Measurements from ENCODE around the gene PCED1B.

PCED1B gene

GRCh38 chr12:47236109-47236714 lies 156.8 kb downstream of the PCED1B start:
- no peak overlapping the region for H3K14ac ChIP-seq (ENCODE audit: low read length)
- peak in 1 of 2 donors; percentile 27 for DNase-seq
- peaks cover 4% of the 10 kb centered on the region for H3K9me3 ChIP-seq (ENCODE audit: insufficient read depth, low read depth, low read length)
- H3K4ac ChIP-seq (ENCODE audit: low read depth, low read length): no peak overlapping the region
- H3K4me3 ChIP-seq (ENCODE audit: low read depth, low read length): no peak overlapping the region
- no peak overlapping the region for H3K9ac ChIP-seq (ENCODE audit: low read length)
- no CpG with 5 or more reads among the region's 13 CpGs for WGBS (ENCODE audit: extremely low coverage, insufficient coverage, insufficient read length)
- H3K18ac ChIP-seq (ENCODE audit: low read length): no peak overlapping the region
- H4K91ac ChIP-seq (ENCODE audit: low read depth, low read length): peak overlapping the region; percentile 50
- peaks cover 4 to 10% of the 10 kb centered on the region in 2 experiments for H3K4me1 ChIP-seq (ENCODE audit: control insufficient read depth in 1 of 2, insufficient read depth in 2 of 2, low read length in 2 of 2)
- no peaks in the 10 kb centered on the region for H3K79me1 ChIP-seq (ENCODE audit: low read length)
- H2BK12ac ChIP-seq (ENCODE audit: low read length): peak overlapping the region; percentile 17
- H4K8ac ChIP-seq (ENCODE audit: low read depth, low read length): no peak overlapping the region
- H3K23ac ChIP-seq (ENCODE audit: low read length): no peak overlapping the region
- no peak overlapping the region for H3K27ac ChIP-seq (ENCODE audit: low read depth, low read length)
- H3K4me2 ChIP-seq (ENCODE audit: low read length): no peak overlapping the region
- H2BK5ac ChIP-seq (ENCODE audit: low read depth, low read length, poor library complexity): no peak overlapping the region
- H3K27me3 ChIP-seq (ENCODE audit: insufficient read depth, low read length): no peaks in the 10 kb centered on the region
- peaks cover 0 to 4% of the 10 kb centered on the region in 2 experiments for H3K36me3 ChIP-seq (ENCODE audit: control insufficient read depth in 1 of 2, insufficient read depth in 2 of 2, low read length in 2 of 2)
- no peak overlapping the region for H2AFZ ChIP-seq (ENCODE audit: insufficient read depth, low read length, poor library complexity)
- no peak overlapping the region for H4K12ac ChIP-seq (ENCODE audit: low read depth, low read length)
- H2BK120ac ChIP-seq (ENCODE audit: insufficient read depth, low read length, poor library complexity): no peak overlapping the region
- H3K79me2 ChIP-seq (ENCODE audit: control insufficient read depth, insufficient read depth, low read length, poor library complexity): no peaks in the 10 kb centered on the region
- no peak overlapping the region for H2AK5ac ChIP-seq (ENCODE audit: low read length)

- peaks cover 0 to 4% of the 10 kb centered on the region in 2 experiments for H3K36me3 ChIP-seq (ENCODE audit: control insufficient read depth in 1 of 2, insufficient read depth in 2 of 2, low read length in 2 of 2)
- no peak overlapping the region for H4K91ac ChIP-seq (ENCODE audit: low read depth, low read length)
- H3K9ac ChIP-seq (ENCODE audit: low read length): no peak overlapping the region
- no peak overlapping the region for H3K4me3 ChIP-seq (ENCODE audit: low read depth, low read length)
- H2AFZ ChIP-seq (ENCODE audit: insufficient read depth, low read length, poor library complexity): no peak overlapping the region
- no peak overlapping the region for H4K12ac ChIP-seq (ENCODE audit: low read depth, low read length)
- DNase-seq: no peak
- H3K4me1 ChIP-seq (ENCODE audit: control insufficient read depth in 1 of 2, insufficient read depth in 2 of 2, low read length in 2 of 2): peaks cover 4 to 15% of the 10 kb centered on the region in 2 experiments
- no peak overlapping the region for H3K27ac ChIP-seq (ENCODE audit: low read depth, low read length)
- H3K23ac ChIP-seq (ENCODE audit: low read length): no peak overlapping the region
- H2BK12ac ChIP-seq (ENCODE audit: low read length): no peak overlapping the region
- H3K79me2 ChIP-seq (ENCODE audit: control insufficient read depth, insufficient read depth, low read length, poor library complexity): no peaks in the 10 kb centered on the region
- H2BK120ac ChIP-seq (ENCODE audit: insufficient read depth, low read length, poor library complexity): no peak overlapping the region
- H3K27me3 ChIP-seq (ENCODE audit: insufficient read depth, low read length): no peaks in the 10 kb centered on the region
- WGBS (ENCODE audit: extremely low coverage, insufficient coverage, insufficient read length): no CpG with 5 or more reads among the region's 1 CpG
- H2AK5ac ChIP-seq (ENCODE audit: low read length): no peak overlapping the region
- H3K18ac ChIP-seq (ENCODE audit: low read length): no peak overlapping the region
- H3K14ac ChIP-seq (ENCODE audit: low read length): no peak overlapping the region
- no peak overlapping the region for H3K4me2 ChIP-seq (ENCODE audit: low read length)
- peaks cover 3% of the 10 kb centered on the region for H3K79me1 ChIP-seq (ENCODE audit: low read length)
- no peak overlapping the region for H2BK5ac ChIP-seq (ENCODE audit: low read depth, low read length, poor library complexity)
- H3K4ac ChIP-seq (ENCODE audit: low read depth, low read length): no peak overlapping the region
- peaks cover 4% of the 10 kb centered on the region for H3K9me3 ChIP-seq (ENCODE audit: insufficient read depth, low read depth, low read length)
- no peak overlapping the region for H4K8ac ChIP-seq (ENCODE audit: low read depth, low read length)
These were observed 158.4 kb downstream of the PCED1B start for GRCh38 chr12:47237751-47238211.

GRCh38 chr12:47238669-47239114 lies 159.3 kb downstream of the PCED1B start:
- H3K4me1 ChIP-seq (ENCODE audit: control insufficient read depth in 1 of 2, insufficient read depth in 2 of 2, low read length in 2 of 2): peaks cover 4 to 15% of the 10 kb centered on the region in 2 experiments
- H3K36me3 ChIP-seq (ENCODE audit: control insufficient read depth in 1 of 2, insufficient read depth in 2 of 2, low read length in 2 of 2): peaks cover 0 to 4% of the 10 kb centered on the region in 2 experiments
- no peak overlapping the region for H2BK5ac ChIP-seq (ENCODE audit: low read depth, low read length, poor library complexity)
- no peak overlapping the region for H2BK12ac ChIP-seq (ENCODE audit: low read length)
- no peak overlapping the region for H4K12ac ChIP-seq (ENCODE audit: low read depth, low read length)
- H3K4me3 ChIP-seq (ENCODE audit: low read depth, low read length): no peak overlapping the region
- no peak overlapping the region for H3K14ac ChIP-seq (ENCODE audit: low read length)
- no peak overlapping the region for H3K4ac ChIP-seq (ENCODE audit: low read depth, low read length)
- H3K79me2 ChIP-seq (ENCODE audit: control insufficient read depth, insufficient read depth, low read length, poor library complexity): no peaks in the 10 kb centered on the region
- peaks cover 4% of the 10 kb centered on the region for H3K9me3 ChIP-seq (ENCODE audit: insufficient read depth, low read depth, low read length)
- H3K79me1 ChIP-seq (ENCODE audit: low read length): peaks cover 3% of the 10 kb centered on the region
- H3K9ac ChIP-seq (ENCODE audit: low read length): no peak overlapping the region
- H3K27me3 ChIP-seq (ENCODE audit: insufficient read depth, low read length): no peaks in the 10 kb centered on the region
- H4K91ac ChIP-seq (ENCODE audit: low read depth, low read length): no peak overlapping the region
- H2BK120ac ChIP-seq (ENCODE audit: insufficient read depth, low read length, poor library complexity): no peak overlapping the region
- no peak overlapping the region for H3K23ac ChIP-seq (ENCODE audit: low read length)
- H3K18ac ChIP-seq (ENCODE audit: low read length): no peak overlapping the region
- H4K8ac ChIP-seq (ENCODE audit: low read depth, low read length): no peak overlapping the region
- no peak overlapping the region for H2AK5ac ChIP-seq (ENCODE audit: low read length)
- H3K27ac ChIP-seq (ENCODE audit: low read depth, low read length): no peak overlapping the region
- peak in 1 of 2 donors; percentile 31 for DNase-seq
- H3K4me2 ChIP-seq (ENCODE audit: low read length): no peak overlapping the region
- no peak overlapping the region for H2AFZ ChIP-seq (ENCODE audit: insufficient read depth, low read length, poor library complexity)

GRCh38 chr12:47242426-47242825 lies 163.0 kb downstream of the PCED1B start:
- Histone ChIP-seq H2AK5ac (ENCODE audit: low read length) (no peak overlapping the region), H3K4me3 (ENCODE audit: low read depth, low read length) (no peak overlapping the region), H3K79me2 (ENCODE audit: control insufficient read depth, insufficient read depth, low read length, poor library complexity) (no peaks in the 10 kb centered on the region), H3K9me3 (ENCODE audit: insufficient read depth, low read depth, low read length) (no peaks in the 10 kb centered on the region), H3K36me3 (ENCODE audit: control insufficient read depth in 1 of 2, insufficient read depth in 2 of 2, low read length in 2 of 2) (no peaks in the 10 kb centered on the region), H3K14ac (ENCODE audit: low read length) (no peak overlapping the region), H3K4ac (ENCODE audit: low read depth, low read length) (no peak overlapping the region), H3K18ac (ENCODE audit: low read length) (no peak overlapping the region), H2BK5ac (ENCODE audit: low read depth, low read length, poor library complexity) (no peak overlapping the region), H2BK120ac (ENCODE audit: insufficient read depth, low read length, poor library complexity) (no peak overlapping the region), H4K91ac (ENCODE audit: low read depth, low read length) (no peak overlapping the region), H3K27me3 (ENCODE audit: insufficient read depth, low read length) (no peaks in the 10 kb centered on the region), H4K12ac (ENCODE audit: low read depth, low read length) (no peak overlapping the region), H3K4me2 (ENCODE audit: low read length) (no peak overlapping the region), H3K23ac (ENCODE audit: low read length) (peak overlapping the region; percentile 53), H2BK12ac (ENCODE audit: low read length) (no peak overlapping the region), H4K8ac (ENCODE audit: low read depth, low read length) (no peak overlapping the region), H3K79me1 (ENCODE audit: low read length) (peaks cover 3% of the 10 kb centered on the region), H2AFZ (ENCODE audit: insufficient read depth, low read length, poor library complexity) (no peak overlapping the region), H3K9ac (ENCODE audit: low read length) (no peak overlapping the region), H3K27ac (ENCODE audit: low read depth, low read length) (no peak overlapping the region), H3K4me1 (ENCODE audit: control insufficient read depth in 1 of 2, insufficient read depth in 2 of 2, low read length in 2 of 2) (peaks cover 0 to 5% of the 10 kb centered on the region in 2 experiments)
- no CpG with 5 or more reads among the region's 2 CpGs for WGBS (ENCODE audit: extremely low coverage, insufficient coverage, insufficient read length)
- DNase-seq: peak; percentile 27 to 35

Data from trophoblast cell (in vitro differentiated cells and primary cell).